GM21390 (cell line): Measurements from ENCODE around the gene MACC1.
A peak's percentile ranks its signal among the peaks of the same experiment; 100 is the strongest.

Experiments used
- ATAC-seq: cut with Tn5 transposase; IDR thresholded peaks from one replicate; pipeline ENCODE4 v1.9.1; 2021; ENCODE audit not compliant: unreplicated experiment

The MACC1 gene, protein sequence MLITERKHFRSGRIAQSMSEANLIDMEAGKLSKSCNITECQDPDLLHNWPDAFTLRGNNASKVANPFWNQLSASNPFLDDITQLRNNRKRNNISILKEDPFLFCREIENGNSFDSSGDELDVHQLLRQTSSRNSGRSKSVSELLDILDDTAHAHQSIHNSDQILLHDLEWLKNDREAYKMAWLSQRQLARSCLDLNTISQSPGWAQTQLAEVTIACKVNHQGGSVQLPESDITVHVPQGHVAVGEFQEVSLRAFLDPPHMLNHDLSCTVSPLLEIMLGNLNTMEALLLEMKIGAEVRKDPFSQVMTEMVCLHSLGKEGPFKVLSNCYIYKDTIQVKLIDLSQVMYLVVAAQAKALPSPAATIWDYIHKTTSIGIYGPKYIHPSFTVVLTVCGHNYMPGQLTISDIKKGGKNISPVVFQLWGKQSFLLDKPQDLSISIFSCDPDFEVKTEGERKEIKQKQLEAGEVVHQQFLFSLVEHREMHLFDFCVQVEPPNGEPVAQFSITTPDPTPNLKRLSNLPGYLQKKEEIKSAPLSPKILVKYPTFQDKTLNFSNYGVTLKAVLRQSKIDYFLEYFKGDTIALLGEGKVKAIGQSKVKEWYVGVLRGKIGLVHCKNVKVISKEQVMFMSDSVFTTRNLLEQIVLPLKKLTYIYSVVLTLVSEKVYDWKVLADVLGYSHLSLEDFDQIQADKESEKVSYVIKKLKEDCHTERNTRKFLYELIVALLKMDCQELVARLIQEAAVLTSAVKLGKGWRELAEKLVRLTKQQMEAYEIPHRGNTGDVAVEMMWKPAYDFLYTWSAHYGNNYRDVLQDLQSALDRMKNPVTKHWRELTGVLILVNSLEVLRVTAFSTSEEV

DNA sequence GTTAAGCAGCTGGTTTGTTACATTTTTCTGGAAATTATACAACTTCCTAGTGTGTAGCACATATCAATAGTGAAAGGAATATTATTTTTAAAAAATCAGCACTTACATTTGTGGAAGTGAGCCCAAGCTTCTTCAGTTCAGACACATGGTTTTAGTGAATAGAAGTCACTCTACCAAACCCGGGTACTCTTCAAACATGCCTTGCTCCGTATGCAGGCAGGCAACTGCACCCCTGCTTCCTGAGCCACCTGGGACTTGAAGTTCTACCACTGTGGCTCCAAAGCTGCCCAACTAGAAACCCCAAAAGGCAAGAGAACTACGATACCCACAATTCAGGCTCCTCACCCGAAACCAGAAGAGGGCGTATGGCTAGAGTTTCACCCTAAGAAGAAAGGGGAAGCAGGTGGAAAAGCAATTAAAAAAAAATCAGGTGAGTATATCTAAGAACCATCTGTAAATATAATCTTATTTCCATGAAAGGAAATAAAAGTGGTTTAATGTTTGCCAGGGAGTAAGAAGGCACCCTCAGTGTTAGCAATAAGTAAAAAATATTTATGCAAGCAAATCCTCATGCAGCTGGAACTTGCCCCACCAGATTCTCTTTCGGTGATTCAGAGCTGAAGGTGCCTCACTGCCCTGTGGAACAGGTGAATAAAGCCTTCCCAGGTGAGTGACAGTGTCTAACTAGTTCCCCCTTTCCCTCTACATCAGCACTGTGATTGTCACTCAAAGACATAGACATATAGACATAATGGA is at the start of gene MACC1:
Gene MACC1 (minus strand): TSS at position 192 of the 756 bp plus-strand sequence. CDS start 55,522 bp downstream, outside the sequence.
- peak; percentile 50 for ATAC-seq

DNA sequence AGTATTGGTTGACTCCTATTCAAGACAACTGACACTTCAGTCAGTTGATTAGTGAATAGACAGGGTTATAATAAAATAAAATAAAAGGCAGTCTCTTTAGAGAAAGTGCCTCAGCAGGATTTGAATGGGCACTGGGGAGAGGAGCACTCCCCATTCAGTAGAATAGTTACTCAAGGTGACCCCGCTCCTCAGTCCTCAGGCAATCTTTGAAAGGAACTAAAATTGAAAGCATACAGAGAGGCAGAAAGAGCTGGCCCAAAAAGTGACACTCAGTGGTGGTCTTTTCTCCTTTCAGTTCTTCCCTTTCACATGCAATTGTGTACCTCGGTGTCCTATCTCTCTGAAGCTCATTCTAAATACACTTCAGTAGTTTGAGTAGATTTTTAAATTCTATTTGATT is 47.4 kb upstream of the MACC1 start:
- no peak for ATAC-seq

DNA sequence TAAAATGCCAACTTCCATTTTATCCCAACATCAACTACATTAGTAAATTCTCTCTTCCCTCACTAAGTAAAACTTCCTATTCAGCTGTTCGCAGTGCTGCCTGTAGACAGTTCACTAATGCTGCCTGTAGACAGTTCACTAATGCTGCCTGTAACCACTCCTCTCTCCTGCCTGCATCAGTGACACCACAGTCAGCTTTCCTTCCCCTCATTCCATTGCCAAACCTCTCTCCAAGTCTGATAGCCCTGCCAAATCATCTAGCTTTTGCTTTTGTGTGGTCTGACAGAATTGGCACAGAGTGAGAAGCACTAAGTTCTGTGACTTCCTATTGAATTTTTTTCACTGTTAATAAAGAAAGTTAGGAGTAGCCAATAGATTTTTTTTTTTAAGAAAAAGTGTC is 43.0 kb upstream of the MACC1 start:
- no peak for ATAC-seq

DNA sequence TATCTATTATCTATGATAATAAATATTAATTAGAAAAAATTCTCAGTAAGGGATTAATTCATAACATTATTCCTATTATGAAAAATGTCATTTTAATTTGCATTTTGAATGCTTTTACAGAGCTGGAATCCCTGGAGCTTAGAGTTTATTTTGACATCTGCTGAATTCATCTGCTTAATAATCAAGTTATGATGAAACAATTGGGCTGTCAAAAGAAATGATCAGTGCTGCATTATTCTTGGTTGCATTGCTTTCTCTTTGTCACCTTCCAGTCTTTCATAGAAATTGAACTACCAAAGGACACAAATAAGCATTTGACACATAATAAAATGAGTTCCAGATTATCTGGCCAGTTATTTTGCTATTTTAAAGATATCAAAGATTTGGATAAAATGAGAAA is 40.0 kb upstream of the MACC1 start:
- ATAC-seq = no peak

DNA sequence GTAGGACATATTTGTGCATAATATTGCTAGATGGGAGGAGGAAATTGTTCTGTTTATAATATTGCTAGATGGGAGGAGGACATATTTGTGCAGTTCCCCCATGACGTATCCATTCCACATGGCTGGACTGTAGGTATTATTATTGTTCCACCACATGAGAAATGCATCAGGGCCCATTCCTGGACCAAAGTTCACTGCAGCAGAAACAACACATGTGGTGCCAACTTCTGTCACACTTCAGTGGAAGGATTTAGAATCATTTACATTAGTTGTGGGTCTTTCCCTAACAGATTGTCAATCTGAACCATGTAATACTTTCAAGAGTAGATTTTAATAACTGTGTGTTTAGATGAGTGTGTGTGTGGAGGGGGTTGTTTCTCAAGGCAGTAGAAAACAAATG is 32.7 kb upstream of the MACC1 start:
- no peak for ATAC-seq

DNA sequence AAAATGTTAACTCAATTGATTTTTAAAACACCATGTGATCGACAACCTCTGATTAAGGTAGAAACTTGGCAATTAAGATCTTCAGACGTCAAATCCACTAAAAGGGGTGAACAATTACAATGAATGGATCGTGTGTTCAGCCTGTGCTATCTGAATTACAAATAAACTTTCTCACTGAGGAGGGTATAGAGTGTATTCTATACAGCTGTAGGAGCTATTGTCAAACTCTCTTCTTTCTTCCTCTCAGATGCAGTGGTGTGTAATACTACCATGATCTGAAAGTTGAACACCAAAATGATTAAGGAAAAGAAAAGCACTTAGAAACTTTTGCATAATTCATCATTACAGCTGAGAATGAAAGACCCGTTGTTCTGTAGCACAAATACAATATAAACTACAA is 32.2 kb upstream of the MACC1 start:
- no peak for ATAC-seq

DNA sequence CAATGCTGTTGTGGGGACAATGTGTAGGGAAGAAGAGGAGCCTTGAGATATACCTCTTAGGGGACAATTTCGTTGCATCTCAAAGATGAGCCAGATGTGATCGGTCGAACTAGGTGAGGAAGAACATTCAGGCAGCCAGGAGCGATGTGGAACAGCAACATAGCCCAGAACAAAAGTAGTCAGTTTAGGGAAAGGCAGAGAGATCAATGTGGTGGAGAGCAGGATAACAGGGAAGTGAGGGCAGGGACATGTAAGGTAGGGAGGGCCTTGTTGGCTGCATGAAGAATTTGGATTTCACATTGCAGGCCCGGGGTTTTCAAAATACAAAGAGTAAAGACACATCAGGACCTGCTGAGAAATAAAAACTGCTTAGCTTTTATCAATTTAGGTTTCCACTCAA is 29.1 kb upstream of the MACC1 start:
- no peak for ATAC-seq

DNA sequence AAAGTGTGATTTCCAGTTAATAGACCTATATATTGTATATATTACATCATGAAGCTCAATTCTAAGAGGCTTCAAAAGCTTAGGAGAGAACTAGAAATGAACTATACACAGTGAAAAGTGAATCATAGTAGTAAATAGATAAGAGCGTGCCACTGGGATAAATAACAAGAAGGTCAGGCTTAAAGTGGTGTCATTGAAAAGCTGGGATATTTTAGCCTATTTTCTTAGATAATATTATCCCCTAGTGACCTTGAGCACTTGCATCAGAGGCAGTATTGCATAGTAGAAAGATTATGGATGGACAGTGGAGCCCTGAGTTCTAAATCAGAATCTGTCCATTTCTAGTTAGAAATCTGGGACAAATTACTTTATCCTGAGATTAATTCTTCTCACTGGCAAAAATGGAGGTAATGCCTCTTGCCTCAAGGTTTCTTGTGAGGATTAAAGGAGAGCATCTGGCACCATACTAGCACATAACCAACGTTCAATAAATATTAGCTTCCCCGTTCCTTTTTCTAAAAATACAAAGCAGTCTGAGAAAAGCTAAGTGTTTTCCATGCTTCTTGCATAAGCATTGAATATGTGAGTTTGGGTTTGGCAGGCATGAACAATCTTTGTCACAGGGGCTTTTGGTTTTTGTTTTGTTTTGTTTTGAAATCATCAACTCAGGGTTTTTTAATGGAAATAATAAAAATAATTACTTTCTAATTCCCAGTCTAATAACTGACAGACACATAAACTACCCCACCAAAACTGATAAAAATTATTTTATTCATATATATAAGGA is 27.3 kb upstream of the MACC1 start:
- ATAC-seq = no peak

DNA sequence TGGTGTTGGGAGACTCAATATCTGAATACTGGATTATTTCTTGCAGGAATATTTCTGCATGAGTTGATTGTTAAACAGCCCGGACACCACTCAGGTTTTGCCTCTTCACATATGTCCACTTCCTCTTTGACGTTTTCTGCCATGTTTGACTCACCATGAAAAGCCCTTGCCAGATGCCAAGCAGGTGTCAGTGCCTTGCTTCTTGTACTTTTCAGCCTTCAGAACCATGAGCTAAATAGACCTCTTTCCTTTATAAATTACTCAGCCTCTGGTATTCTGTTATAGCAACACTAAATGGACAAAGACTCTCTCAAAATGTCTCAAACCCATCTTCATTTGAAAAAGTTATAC is 24.7 kb upstream of the MACC1 start:
- peak; percentile 33 for ATAC-seq

DNA sequence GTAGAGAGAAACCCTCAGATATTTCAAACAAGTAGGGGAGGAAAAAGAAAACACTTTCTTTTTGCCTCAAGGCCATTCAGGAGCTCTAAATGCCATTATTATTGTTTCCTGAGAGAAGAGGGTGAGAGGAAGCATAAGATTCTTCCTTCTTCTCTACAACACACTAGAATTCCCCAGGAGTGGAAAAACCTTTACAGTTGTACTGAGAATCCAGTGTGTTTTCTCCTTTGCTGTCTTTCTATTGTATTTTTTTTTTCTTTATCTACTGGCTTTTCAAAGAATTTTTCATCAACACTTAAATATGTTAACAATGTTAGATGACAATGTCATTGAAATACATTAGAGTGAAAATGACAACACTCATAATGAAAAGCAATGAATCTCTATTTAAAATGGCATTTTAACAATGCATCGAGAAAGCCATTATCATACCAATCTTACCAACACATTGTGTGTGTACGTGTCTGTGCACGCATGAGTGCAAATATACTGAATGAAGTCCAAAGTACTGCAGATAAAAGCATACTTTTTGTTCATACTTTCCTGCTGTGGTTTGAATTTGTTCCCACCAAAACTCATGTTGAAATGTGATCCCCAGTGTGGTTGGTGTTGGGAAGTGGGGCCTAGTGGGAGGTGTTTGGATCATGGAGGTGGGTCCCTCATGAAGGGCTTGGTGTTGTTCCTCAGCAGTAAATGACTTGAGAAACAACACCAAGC is 24.2 kb upstream of the MACC1 start:
- no peak for ATAC-seq

DNA sequence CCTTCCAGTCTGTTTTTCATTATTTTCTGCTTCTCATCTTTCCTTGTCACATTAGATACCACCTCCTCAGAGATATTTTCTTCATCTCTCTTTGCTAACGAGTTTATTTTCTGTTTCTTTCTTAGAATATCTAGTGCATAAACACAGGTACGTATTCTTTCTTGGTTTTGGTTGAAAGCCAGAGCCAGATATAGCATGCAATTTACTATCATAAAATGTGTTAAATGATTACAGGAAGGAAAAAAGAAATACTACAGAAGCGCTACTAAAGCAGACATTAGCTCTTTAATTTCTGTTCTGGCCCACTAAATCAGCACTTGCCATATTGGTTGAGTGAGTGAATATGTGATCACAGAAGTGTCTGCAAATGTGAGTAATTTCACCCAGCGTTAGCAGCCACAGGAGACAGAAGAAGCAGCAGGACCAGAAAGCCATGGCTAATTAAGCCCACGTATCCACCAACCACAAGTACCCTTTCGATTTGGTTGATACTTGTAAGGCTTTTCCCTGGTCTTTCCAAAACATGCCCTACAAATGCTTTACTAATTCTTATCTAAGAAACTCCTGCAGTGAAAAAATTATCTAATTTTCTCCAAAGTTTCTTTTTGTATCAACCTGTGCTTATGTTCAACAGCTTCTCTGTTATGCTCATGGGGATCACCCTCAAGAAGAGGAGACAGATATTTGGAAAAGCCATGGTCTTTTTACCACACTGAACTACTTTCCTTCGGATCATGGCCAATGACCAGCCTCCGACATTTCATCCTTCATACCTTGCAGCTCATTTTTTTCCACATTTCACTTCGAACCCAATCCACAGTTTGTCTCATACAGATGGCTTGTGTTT is 23.1 kb upstream of the MACC1 start:
- ATAC-seq = peak; percentile 49

DNA sequence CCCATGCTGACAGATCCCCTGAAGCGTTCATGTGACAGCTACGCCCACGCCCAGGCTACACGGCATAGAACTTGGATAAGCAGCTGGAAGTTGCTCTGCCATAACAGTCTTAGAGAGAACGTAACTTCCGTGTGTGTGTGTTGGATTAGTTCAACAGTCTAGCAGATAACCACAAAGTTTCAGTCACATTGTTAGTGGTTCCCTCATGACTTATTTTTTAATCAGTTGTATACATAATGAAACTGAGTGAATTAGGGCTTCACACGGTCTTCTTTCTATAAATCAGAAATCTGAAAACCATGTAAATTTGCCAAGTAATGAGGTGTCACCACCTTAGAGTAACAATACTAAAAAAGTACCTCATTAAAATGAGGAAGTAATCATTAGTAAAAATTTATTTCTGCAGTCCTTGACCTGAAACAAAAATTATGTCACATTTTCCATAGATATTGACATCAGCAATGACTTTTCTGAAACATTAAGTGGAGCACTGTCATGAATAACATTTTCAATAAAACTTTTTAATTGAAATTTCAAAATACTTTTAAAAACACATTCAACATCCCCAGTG is 21.7 kb upstream of the MACC1 start:
- peak; percentile 83 for ATAC-seq

DNA sequence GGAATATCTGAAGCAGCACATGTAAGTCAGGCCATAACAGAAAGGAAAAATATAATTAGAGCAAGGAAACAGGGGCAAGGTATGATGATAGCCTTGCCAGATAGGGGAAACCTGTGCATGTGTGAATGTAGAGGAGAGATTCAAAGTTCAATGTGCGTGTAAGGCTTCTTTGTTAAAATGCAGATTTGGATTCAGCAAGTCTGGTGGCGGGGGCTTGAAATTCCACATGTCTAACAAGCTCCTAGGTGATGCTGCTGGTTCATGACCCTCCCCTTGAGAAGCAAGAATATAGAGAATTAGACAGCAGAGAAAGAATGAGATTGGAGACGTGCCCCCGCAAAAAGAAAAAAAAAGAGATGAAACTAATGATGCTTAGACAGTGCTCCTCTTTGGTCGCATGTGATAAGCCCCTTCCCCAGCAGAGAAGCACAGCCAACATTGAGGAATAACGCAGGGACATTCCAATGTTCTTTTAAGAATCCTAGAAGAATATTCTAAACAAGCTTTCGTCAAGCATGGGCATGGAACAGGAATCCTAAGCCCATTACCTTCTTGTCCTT is 21.1 kb upstream of the MACC1 start:
- no peak for ATAC-seq

DNA sequence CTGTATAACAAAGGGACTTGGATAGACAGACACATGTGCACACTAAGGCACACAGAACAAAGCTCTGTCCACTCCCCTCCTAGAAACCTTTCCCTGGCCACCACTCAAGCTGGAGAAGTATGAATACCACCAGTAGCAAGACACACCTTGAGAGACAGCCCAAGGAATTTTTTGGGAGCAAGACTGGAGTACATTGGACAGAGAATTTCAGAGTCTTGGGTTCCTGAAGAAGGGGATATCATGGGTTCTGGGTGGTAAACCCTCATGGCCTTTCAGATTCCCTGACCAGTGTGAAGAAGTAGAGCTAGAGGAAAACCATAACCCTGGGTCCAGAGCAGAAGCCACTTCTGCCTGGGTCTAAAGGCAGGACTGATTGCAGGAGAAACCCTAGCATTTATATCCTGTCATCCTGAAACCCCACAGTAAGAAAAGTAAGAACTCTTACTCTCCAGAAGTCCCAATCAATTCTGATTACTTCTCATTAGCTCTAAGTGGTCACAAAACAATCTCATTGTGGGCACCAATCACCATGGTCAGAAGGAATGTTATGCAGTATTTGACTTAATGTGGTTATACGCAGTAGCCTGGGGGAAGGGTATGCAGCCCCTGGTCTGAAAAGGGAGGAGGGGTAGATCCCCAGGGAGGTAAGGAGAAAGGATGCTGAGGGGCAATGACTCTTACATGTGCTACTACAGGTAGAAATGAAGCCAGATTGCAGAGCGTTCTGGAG is 20.4 kb upstream of the MACC1 start:
- ATAC-seq = no peak

DNA sequence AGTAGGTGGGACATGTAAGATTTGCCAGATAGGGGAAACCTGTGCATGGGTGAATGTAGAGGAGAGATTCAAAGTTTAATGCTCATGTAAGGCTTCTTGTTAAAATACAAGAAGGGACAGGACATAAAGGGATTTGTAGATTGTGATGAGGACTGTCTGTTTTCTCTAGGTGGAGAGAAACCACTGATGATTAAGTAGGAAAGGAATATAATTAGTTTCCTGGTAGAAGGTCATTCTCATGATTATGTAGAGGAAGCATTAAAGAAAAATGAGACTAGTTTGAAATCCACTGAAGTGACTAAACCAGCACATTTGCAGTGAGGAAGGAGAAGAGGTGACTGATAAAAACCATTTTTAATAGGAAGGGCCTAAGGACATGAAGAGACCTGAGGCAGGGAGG is 19.6 kb upstream of the MACC1 start:
- no peak for ATAC-seq

DNA sequence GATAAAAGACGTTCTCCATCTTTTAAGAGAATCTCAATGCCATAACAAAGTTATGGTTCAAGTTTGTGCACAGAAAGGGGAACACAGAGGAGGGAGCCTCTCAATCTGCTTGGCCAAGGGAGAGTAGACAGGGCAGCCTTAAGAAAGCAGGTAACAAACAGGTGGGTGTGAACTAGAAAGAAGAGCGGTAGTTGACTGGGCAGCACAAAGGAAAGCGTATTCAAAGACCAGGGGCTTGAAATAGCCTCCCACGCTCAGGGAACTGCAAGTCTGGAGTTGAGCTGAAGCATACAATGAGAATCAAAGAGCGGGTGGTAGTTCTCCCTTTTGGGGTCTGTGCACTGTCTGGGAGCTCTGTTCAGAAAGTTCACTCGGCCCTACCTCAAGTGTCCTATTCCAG is 18.9 kb upstream of the MACC1 start:
- no peak for ATAC-seq

DNA sequence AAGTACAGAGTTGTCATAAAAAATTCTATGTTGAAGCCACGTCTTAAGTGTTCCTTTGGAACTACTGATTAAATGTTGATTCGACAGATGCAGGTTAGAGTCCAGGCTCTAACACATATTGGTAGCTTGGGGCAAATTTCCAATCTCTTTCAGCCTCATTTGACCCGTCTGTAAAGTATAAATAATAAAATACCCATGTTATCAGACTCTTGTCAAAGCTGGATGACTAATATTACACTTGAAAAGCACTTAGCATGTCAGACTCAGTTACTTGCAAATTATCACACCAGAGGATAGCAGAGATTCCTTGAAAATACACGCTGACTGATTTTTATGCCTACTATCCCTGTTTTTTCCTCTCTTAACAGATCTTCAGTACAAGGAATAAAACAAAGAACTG is 18.1 kb upstream of the MACC1 start:
- ATAC-seq = no peak

DNA sequence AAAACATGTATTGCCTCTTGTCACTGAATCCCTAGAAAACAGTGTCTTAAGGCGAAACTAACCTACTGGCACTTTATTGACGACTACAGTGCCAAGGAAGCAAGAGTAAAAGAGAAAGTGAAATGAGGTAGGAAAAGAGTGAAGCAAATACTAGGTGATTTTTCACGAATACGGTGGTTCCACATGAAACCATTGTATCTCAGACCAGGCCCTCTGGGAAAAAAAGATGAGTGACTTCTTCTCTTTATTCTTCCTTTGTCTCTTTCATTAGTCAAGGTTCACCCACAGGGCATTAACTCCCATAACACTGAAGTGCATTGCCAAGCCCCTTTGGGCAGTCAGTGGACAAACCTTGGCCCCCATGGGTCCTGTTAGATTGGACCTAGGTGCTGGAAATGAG is 16.2 kb upstream of the MACC1 start:
- peak; percentile 49 for ATAC-seq
